Colonic mucosa (tissue), 4 donors: Measurements from ENCODE around the gene TBC1D22B. TPM values are rescaled to one million over a fixed set of nuclear protein-coding genes. Genes with fewer than 3 reads are reported as not detected.
"Not testable (repeated sequence)": the region's sequence is repeated elsewhere in the genome, so short reads cannot be mapped to it uniquely, and the experiment has no call there.

Experiments
- DNase-seq: peaks from one replicate; pipeline ENCODE4 v3.0.0-alpha.2; 2020
- H3K27ac ChIP-seq: fragments of 200-600 bp; one replicate; pipeline ENCODE4 v1.8.0; 2021
- H3K27me3 ChIP-seq: fragments of 200-600 bp; one replicate; pipeline ENCODE4 v1.8.0; 2021
- H3K36me3 ChIP-seq: fragments of 200-600 bp; one replicate; pipeline ENCODE4 v1.8.0; 2021
- H3K4me1 ChIP-seq: fragments of 200-600 bp; one replicate; pipeline ENCODE4 v1.8.0; 2021; ENCODE audit warnings: mild to moderate bottlenecking
- H3K4me3 ChIP-seq: fragments of 200-600 bp; one replicate; pipeline ENCODE4 v1.8.0; 2021
- H3K9ac ChIP-seq, 2 donors: one replicate each; pipeline ENCODE4 v1.7.0; 2013; ENCODE audit warnings: control low read depth in 2 of 2, low read depth in 2 of 2, low read length in 2 of 2
- H3K9me3 ChIP-seq: fragments of 200-600 bp; one replicate; pipeline ENCODE4 v1.8.0; 2021
- intact Hi-C: fragments of 100-400 bp; cut with DNase I; formaldehyde crosslinking; loops from one replicate; pipeline ENCODE4 v1.14.1; 2022
- total RNA-seq, 2 donors: library from RNA; stranded (reverse); fragmentation: NEBNext Ultra II Directional in 1 of 2; extraction: Animal tissue kit (Norgen Biotek cat#: 25700) in 1 of 2; gene quantifications; one replicate each; pipeline ENCODE4 v1.2.1, GENCODE V29; 2021
- TF ChIP-seq, protein P1 (sequence below): fragments of 200-600 bp; IDR thresholded peaks from one replicate; pipeline ENCODE4 v1.8.0; 2022; ENCODE audit warnings: antibody characterized with exemption, mild to moderate bottlenecking
- donor health status: healthy.
- donor health status: DM: no; HTN: no; CAD: no.
- donor health status: DM: no; HTN: no; CAD: no.

Gene TBC1D22B
- total RNA-seq, 2 donors from 2014 or later: 13.3 to 15.2 TPM

DNA sequence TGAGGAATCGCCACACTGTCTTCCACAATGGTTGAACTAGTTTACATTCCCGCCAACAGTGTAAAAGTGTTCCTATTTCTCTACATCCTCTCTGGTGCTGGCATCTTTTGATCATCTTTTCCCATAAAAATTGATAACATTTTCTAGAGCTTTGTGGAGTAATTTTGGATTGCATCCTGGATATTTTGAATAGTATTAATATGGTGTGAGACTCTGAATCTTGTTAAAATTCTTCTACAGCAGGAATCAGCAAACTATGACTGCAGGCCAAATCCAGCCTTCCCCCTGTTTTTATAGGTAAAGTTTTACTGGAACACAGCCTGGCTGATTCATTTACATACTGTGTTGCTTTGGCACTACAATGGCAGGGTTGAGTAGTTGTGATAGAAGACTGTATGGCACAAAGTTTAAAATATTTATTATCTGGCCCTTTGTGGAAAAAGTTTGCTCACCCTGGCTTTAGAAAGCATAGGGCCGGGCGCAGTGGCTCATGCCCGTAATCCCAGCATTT, 81.2 kb downstream of the TBC1D22B start:
- no peak overlapping the region for H3K9ac ChIP-seq
- no peaks in the 10 kb centered on the region for H3K36me3 ChIP-seq
- H3K9me3 ChIP-seq: no peaks in the 10 kb centered on the region
- H3K4me1 ChIP-seq: no peaks in the 10 kb centered on the region
- DNase-seq: no peak
- H3K27me3 ChIP-seq: no peaks in the 10 kb centered on the region
- no peak overlapping the region for H3K4me3 ChIP-seq
- H3K27ac ChIP-seq: no peak overlapping the region
- TF ChIP-seq, protein P1, sequence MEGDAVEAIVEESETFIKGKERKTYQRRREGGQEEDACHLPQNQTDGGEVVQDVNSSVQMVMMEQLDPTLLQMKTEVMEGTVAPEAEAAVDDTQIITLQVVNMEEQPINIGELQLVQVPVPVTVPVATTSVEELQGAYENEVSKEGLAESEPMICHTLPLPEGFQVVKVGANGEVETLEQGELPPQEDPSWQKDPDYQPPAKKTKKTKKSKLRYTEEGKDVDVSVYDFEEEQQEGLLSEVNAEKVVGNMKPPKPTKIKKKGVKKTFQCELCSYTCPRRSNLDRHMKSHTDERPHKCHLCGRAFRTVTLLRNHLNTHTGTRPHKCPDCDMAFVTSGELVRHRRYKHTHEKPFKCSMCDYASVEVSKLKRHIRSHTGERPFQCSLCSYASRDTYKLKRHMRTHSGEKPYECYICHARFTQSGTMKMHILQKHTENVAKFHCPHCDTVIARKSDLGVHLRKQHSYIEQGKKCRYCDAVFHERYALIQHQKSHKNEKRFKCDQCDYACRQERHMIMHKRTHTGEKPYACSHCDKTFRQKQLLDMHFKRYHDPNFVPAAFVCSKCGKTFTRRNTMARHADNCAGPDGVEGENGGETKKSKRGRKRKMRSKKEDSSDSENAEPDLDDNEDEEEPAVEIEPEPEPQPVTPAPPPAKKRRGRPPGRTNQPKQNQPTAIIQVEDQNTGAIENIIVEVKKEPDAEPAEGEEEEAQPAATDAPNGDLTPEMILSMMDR: no peak
- intact Hi-C loops: no loop called here

DNA sequence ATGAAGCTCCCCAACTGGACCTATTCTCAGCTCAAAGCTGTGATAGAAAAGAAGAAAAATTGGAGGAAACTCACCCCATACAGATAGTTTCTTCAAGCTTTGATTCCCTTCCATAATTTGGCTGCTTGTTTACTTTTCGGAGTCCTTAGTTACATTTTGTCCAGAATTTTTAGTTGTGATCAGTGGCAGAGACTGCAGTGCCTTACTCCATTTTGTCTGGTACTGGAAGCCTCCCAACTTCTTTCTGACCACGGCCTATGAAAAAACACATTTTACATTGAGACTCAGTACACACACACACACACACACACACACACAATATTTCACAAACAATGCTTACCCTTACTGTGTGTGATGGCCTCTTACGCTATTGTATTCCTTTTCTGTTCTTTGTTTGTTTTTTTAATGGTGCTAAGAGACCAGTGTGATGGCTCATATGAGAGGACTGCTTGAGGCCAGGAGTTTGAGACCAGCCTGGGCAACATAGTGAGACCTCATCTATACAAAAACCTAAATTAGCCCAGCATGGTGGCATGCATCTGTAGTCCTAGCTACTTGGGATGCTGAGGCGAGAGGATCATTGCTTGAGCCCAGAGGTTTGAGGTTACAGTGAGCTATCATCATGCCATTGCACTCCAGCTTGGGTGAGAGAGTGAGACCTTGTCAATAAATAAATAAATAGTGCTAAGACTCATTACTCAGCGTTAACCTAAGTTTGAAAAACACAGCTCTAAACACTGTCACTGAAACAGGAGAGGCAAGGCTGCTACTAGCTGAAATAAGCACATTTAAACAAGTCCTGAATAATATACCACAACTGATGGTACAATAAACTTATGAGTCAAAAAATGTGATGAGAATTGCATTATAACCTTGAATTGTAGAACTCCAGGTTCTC, 82.4 kb downstream of the TBC1D22B start:
- TF ChIP-seq, protein P1: no peak
- intact Hi-C loops: no loop called here
- H3K4me1 ChIP-seq: no peaks in the 10 kb centered on the region

DNA sequence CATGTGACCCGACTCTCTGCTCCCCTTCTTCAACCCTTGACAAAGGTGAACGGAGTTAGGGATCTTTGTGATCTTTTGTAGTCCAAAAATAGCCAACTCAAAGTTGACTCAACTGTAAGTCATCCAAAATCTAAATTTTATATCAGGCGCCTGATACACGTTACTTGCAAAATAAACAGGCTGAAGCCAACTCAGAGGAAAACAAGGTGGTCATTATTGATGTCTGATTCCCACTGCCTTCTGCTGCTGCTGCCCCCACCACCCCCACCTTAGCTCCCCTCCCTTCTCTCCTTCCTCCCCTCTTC, 83.0 kb downstream of the TBC1D22B start:
- Histone ChIP-seq H3K27ac (no peak overlapping the region), H3K36me3 (no peaks in the 10 kb centered on the region), H3K4me1 (no peaks in the 10 kb centered on the region), H3K9me3 (no peaks in the 10 kb centered on the region), H3K27me3 (no peaks in the 10 kb centered on the region), H3K4me3 (no peak overlapping the region), H3K9ac (no peak overlapping the region)
- DNase-seq: no peak
- intact Hi-C loops: no loop called here
- TF ChIP-seq, protein P1: no peak

More for the DNA sequence above, 82.4 kb downstream of the TBC1D22B start:
- Histone ChIP-seq H3K9me3 (no peaks in the 10 kb centered on the region), H3K27ac (no peak overlapping the region), H3K27me3 (no peaks in the 10 kb centered on the region), H3K4me3 (no peak overlapping the region), H3K9ac (no peak overlapping the region), H3K36me3 (no peaks in the 10 kb centered on the region)
- no peak for DNase-seq

DNA sequence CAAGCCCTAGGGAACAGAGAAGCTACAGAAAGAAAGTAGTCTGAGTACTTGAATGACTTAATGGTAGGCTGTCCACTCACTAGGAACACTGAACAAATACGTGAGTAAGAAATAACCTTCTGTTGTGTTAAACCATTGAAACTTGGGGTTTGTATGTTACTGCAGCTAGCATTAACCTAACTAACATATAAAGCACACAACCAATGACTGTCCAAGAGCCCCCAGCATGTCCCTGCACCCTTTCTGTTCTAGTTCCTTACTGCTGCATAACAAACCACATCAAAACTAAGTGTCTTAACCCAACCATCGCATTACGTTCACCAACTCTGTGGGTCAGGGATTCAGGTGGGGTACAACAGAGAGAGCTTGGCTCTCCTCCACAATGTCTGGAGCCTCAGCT, 85.7 kb downstream of the TBC1D22B start:
- H3K27ac ChIP-seq: no peak overlapping the region
- DNase-seq: no peak
- H3K27me3 ChIP-seq: no peaks in the 10 kb centered on the region
- no peaks in the 10 kb centered on the region for H3K36me3 ChIP-seq
- H3K9ac ChIP-seq: no peak overlapping the region
- intact Hi-C loops: no loop called here
- no peaks in the 10 kb centered on the region for H3K4me1 ChIP-seq
- H3K9me3 ChIP-seq: no peaks in the 10 kb centered on the region
- TF ChIP-seq, protein P1: no peak
- H3K4me3 ChIP-seq: no peak overlapping the region

DNA sequence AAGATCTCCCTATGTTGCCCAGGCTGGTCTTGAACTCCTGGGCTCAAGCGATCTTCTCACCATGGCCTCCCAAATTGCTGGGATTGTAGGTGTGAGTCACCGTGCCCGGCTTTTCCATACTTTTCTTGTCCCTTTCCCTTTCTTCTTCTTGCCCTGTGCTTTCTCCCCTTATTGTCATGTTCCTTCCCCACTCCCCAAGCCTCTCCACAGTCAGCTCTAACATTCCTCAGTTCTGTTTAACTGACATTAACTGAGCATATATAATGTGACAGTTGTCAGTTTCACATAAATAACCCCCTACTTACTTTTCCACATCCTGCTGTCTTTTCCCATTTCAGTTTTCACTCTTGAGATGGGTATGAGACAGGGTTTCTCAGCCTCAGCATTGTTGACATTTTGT, 86.7 kb downstream of the TBC1D22B start:
- H3K9me3 ChIP-seq: no peaks in the 10 kb centered on the region
- no peak overlapping the region for H3K27ac ChIP-seq
- H3K27me3 ChIP-seq: no peaks in the 10 kb centered on the region
- TF ChIP-seq, protein P1: no peak
- no peak overlapping the region for H3K4me3 ChIP-seq
- intact Hi-C loops: no loop called here
- H3K4me1 ChIP-seq: no peaks in the 10 kb centered on the region
- H3K36me3 ChIP-seq: no peaks in the 10 kb centered on the region
- H3K9ac ChIP-seq: no peak overlapping the region
- no peak for DNase-seq

DNA sequence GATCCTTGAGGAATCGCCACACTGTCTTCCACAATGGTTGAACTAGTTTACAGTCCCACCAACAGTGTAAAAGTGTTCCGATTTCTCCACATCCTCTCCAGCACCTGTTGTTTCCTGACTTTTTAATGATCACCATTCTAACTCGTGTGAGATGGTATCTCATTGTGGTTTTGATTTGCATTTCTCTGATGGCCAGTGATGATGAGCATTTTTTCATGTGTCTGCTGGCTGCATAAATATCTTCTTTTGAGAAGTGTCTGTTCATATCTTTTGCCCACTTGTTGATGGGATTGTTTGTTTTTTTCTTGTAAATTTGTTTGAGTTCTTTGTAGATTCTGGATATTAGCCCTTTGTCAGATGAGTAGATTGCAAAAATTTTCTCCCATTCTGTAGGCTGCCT, 88.2 kb downstream of the TBC1D22B start:
- H3K27me3 ChIP-seq, H3K4me1 ChIP-seq, DNase-seq, H3K4me3 ChIP-seq, intact Hi-C loops, H3K36me3 ChIP-seq, H3K9me3 ChIP-seq, H3K9ac ChIP-seq, H3K27ac ChIP-seq: not testable (repeated sequence)
